Dermis lymphatic vessel endothelial cell (primary cell): Measurements from ENCODE around the gene PTGDS. TPM values are rescaled to one million over a fixed set of nuclear protein-coding genes. Genes with fewer than 3 reads are reported as not detected.

Experiments used
- total RNA-seq: library from RNA; depleted of rRNA; stranded (reverse); fragments of >200 nt; gene quantifications from 2 replicates; pipeline ENCODE4 v1.2.1, GENCODE V29; 2014

PTGDS gene
- 0.43 and 2.8 TPM in 2 replicates for total RNA-seq

DNA sequence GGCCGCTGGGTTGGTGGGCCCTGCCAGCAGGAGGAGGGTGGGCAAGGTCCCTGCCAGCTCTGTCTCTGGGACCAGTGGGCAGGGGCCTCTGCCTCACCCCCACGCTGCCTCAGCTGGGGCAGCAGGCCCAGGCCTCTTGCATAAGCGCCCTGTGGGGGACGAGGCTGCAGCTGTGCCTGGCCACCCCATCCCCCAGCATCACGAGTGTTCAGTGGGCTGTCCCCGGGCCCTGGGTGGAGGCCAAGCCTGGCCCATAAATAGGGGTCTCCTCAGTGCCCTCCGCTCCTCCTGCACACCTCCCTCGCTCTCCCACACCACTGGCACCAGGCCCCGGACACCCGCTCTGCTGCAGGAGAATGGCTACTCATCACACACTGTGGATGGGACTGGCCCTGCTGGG is at the start of gene PTGDS:
TSS of gene PTGDS (plus strand) at position 282 of the 400 bp plus-strand sequence. CDS start at position 357, 75 bp downstream.

DNA sequence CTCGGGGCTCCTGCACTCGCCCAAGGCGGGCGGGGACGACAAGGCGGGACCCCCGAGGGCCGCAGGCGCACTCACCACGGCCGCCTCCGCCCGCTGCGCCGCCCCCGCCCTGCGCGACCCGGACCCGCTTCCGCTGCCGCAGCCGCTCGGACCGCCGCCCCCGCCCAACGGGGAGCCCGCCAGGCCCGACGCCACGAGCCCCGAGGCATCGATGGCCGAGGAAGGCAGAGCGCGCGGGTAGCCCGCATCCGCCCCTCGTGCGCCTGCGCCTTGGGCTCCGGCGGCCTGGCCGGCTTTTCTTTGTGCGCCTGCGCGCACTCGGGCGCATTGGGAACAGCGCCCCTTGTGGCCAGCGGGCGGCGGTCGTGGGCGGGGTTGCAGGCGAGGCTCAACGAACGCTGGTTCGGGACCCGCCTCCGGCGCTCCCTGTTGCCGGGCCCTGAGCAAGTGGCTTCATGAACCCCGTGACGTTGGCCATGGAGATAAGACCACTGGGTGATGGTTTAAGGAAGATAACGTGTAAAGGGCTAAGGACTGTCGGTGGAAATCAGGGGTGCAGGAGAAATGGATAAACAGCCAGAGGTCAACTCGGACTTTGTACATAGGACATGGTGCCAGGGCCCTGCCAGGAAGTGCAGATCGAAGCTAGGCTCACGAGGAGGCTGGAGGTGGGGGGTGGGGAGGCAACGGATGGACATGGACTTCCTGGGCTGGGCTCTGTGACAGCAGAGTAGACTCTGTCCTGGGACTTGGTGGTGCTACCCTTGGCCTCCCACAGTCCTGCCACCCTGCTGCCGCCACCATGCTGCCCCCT is 32.6 kb upstream of the PTGDS start, which contains the start of the genes C8G and FBXW5:
TSS of gene C8G (plus strand) at position 725 of the 814 bp plus-strand sequence. CDS start at position 803, 78 bp downstream.
TSS of gene FBXW5 (minus strand) at position 220 of the 814 bp plus-strand sequence. CDS start 655 bp downstream, outside the sequence.

DNA sequence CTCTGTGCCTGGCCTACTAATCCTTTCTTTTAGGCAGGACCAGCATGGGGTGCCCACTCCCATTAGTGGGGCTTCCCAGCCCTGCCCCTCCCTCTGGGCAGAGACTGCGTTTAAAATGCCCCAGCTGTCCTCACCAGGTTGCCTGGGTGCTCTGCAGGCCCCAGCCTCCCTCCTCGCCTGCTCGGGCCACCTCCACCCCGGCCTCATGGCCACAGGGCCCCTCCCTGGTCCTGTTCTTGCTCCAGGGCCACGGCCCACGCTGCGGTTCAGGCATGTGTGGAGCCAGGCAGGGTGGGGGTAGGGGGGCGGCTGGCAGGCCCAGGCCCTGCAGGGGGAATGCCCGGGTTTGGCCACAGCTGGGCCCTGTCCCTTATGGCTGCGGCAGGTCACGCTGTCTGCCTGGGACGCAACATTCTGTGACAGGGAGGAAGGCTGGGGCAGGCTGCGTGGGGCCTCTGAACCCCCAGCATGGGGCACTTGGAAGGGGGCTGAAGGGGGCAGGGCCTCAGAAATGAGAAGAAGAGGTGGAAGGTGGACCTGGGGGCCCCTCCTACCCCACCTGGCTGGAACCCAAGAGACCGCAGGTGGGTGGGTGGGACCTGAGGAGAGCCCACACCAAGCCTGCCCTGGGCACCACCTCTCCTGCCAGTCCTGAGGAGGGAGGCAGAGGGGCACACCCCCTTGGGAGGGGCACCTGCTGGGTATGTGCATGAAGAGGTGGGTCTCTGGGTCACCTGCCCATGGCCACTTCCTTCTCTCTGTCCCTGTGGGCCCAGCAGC is 25.6 kb upstream of the PTGDS start, which contains the start of gene LCN12:
TSS of gene LCN12 (plus strand) at position 733 of the 780 bp plus-strand sequence. CDS start 55 bp downstream, outside the sequence.

DNA sequence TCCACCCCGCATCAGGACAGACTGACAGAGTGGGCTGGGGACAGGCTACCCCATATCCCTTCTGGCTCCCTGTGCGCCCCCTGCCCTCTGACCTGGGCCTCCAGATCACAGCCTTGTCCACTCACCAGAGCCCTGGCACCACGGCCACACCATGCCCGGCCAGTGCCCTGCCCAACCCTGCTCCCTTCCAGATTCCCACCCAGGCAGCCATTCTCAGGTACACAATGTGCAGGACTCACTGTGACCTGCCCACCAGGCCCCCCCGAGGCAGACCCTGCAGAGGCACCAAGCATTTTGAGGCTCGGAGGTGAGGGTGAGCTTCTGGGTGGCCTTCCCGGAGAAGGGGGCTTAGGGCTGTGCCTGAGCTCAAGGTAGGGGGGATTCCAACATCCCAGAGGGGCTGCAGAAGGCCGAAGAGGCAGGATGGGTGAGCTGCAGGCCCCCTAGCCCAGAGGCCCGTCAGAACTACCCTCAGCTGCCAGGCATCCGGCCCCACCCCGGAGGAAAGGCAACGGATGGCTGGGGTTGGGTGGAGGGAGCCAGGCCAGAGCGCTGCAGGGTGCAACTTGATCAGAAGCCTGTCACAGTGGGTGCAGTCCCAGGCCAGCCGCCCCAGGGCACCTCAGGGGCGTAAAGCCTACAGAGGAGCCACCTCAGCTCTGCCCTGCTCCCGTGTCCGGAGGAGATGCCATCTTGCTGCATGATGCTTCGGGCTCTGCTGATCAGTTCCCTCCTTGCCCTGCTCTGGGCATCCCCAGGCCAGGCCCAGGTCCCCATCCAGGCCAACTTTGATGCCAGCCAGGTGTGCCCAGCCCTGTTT is 5.1 kb downstream of the PTGDS start, which contains the start of gene LCNL1:
TSS of gene LCNL1 (plus strand) at position 762 of the 820 bp plus-strand sequence. CDS start 594 bp downstream, outside the sequence.

DNA sequence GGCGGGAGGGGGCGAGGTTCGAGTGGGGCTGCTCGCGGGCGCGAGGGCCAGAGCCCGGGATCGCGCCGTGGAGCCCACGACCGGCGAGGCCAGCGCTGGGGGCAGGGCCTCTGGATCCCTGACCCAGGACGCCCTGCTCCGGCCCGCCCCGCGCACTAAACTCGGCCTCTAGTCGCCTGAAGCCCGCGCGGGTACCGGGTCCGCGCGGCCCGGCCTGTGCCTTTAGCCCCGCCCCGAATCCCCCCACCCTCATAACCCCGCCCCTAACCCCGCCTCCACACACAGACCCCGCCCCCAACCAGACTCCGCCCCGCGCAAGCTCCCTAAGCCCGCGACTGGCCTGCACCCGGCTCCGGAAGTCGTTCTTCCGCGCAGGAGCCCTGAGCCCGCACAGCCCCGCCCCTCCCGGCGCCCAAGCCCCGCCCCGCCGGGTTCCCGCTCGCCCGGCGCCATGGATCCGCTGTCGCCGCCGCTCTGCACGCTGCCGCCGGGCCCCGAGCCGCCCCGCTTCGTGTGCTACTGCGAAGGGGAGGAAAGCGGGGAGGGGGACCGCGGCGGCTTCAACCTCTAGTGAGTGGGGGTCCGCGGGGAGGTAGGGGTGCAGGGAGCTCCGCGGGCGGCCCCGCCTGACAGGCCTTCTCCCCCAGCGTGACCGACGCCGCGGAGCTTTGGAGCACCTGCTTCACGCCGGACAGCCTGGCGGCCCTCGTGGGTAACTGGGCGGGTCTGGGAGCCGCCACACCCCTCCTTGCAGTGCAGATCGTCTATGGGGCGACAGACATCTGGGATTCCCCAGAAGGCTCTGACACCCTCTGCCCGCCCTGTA is 14.9 kb downstream of the PTGDS start, which contains the start of gene PAXX:
TSS of gene PAXX (plus strand) at position 430 of the 826 bp plus-strand sequence. CDS start at position 452, 22 bp downstream.

DNA sequence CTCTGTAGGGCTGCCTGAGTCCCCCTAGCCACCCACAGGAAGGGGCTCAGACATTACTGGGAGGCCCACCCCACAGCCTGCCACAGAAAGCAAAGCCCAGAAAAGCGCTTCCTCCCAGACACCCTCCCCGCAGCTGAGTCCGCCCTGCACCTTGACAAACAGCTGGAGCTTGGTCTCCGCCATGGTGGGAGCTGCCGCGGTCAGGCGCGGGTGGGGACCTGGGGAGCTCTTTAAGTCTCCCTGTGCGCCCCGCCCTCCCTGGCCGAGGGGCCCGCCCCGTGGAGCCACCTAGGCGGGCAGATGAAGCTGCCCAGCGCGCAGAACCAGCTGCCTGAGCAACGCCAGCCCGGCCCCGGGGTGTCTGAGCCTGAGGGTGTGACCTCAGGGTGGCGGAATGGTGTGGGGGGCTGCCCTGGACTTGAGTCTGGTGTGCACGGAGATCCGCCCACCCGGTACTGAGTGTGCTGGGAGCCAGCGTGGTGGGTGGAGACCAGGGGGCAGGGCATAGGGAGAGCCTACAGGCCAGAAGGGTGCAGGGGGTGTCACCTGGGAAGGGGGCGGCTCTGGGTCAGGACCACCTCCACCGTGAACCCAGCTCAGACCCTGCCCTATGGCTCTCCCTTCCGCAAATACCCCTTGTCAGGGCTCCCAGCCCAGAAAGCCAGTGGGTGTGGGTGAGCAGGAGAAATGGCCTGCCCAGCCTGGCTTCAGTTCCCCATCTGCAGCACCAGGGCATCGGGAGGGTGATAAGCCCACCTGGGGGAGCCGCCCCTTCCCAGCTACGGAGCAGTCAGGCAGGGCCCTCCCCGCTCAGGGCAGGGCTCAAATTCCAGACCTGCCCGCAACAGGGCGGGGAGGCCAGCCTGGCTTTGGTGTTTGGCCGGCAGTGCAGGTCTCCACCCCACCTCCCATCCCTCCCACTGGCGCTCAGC is 19.3 kb downstream of the PTGDS start, which contains the start of gene CLIC3:
TSS of gene CLIC3 (minus strand) at position 208 of the 932 bp plus-strand sequence. CDS start at position 183, 25 bp downstream.

DNA sequence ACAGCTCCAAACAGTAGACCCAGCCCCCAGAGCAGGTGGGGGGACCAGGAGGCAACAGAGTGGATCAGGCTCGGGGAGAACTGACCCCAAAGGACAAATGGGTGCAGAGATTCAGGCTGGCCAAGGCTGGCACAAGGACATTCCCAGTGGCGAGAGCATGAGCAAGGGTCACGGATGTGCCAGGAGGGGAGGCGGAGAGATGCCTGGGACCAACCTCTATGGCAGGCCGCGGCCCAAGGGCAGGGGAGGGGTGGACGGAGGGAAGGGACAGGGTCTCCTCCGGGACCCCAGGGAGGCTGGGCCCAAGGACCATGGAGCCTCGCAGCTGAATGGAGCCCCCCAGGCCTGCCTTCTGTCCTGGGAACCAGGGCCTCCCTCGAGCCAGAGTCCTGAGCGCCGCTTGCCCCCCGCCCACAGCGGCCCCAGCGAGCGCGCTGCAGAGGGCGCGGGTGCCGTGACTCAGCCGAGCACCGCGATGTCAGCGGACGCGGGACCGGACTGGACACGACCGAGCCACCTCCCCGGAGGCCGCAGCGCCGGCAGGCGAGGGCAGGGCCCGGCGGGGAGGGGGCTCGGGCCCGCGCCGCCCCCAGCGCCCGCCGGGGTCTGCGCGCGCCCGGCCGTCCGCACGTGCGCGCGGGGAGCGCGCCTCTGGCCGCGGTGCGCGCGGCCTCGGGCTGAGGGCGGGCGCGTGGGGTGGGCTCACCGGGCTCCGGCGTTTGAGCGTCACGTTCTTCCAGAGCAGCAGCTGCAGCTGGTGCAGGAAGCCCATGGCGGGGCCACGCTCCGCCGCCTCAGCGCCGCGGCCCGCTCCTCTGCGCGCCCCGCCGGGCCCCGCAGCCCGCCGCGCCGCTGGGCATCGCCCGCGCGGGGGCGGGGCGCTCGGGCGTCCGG is 50.3 kb downstream of the PTGDS start, which contains the start of gene ABCA2:
TSS of gene ABCA2 (minus strand) at position 869 of the 894 bp plus-strand sequence. CDS start at position 772, 97 bp downstream.

Other genes with a start within 250 kb of the PTGDS start
- gene LCN10, start 234.6 kb upstream of the PTGDS start, total RNA-seq, result not detected in 2 replicates
- gene LCN6, start 229.0 kb upstream of the PTGDS start, total RNA-seq, result not detected in 2 replicates
- gene LCN8, start 219.3 kb upstream of the PTGDS start, total RNA-seq, result not detected in 2 replicates
- gene LCN15, start 213.0 kb upstream of the PTGDS start, total RNA-seq, result not detected in 2 replicates
- 41.9 and 66.5 TPM in 2 replicates for gene TMEM141, start 186.2 kb upstream of the PTGDS start, total RNA-seq
- 0.52 and 0.98 TPM in 2 replicates for gene CCDC183, start 181.2 kb upstream of the PTGDS start, total RNA-seq
- 49.3 and 52.9 TPM in 2 replicates for gene RABL6, start 169.6 kb upstream of the PTGDS start, total RNA-seq
- 0.60 and 0.65 TPM in 2 replicates for gene AJM1, start 135.0 kb upstream of the PTGDS start, total RNA-seq
- 185 and 194 TPM in 2 replicates for gene PHPT1, start 128.1 kb upstream of the PTGDS start, total RNA-seq
- 0.52 and 0.65 TPM in 2 replicates for gene MAMDC4, start 125.2 kb upstream of the PTGDS start, total RNA-seq
- 286 and 317 TPM in 2 replicates for gene EDF1, start 111.2 kb upstream of the PTGDS start, total RNA-seq
- 12.7 and 18.0 TPM in 2 replicates for gene TRAF2, start 91.0 kb upstream of the PTGDS start, total RNA-seq
- gene FBXW5, start 32.8 kb upstream of the PTGDS start, total RNA-seq, result 140 and 161 TPM in 2 replicates
- gene C8G, start 32.3 kb upstream of the PTGDS start, total RNA-seq, result 0.54 and 0.77 TPM in 2 replicates
- gene LCN12, start 25.2 kb upstream of the PTGDS start, total RNA-seq, result 0.11 TPM in 1 of 2 replicates, not detected in the other
- under 0.01 TPM in 1 of 2 replicates, not detected in the other for gene LCNL1, start 5.5 kb downstream of the PTGDS start, total RNA-seq
- 8.0 and 9.2 TPM in 2 replicates for gene PAXX, start 14.9 kb downstream of the PTGDS start, total RNA-seq
- gene CLIC3, start 19.1 kb downstream of the PTGDS start, total RNA-seq, result not detected in 2 replicates
- 4.8 and 6.8 TPM in 2 replicates for gene ABCA2, start 50.7 kb downstream of the PTGDS start, total RNA-seq
- not detected in 2 replicates for gene FUT7, start 54.6 kb downstream of the PTGDS start, total RNA-seq
- gene NPDC1, start 68.7 kb downstream of the PTGDS start, total RNA-seq, result 4.8 and 8.2 TPM in 2 replicates
- gene ENTPD2, start 76.6 kb downstream of the PTGDS start, total RNA-seq, result not detected in 2 replicates
- gene SAPCD2, start 93.1 kb downstream of the PTGDS start, total RNA-seq, result 2.0 and 2.5 TPM in 2 replicates
- gene UAP1L1, start 100.0 kb downstream of the PTGDS start, total RNA-seq, result 19.7 and 21.1 TPM in 2 replicates
- gene MAN1B1, start 109.5 kb downstream of the PTGDS start, total RNA-seq, result 54.2 and 55.7 TPM in 2 replicates
- gene DPP7, start 137.2 kb downstream of the PTGDS start, total RNA-seq, result 77.3 and 94.1 TPM in 2 replicates
- under 0.01 TPM in 1 of 2 replicates, not detected in the other for gene GRIN1, start 161.7 kb downstream of the PTGDS start, total RNA-seq
- not detected in 2 replicates for gene LRRC26, start 192.5 kb downstream of the PTGDS start, total RNA-seq
- gene TMEM210, start 194.6 kb downstream of the PTGDS start, total RNA-seq, result 0.09 TPM in 1 of 2 replicates, not detected in the other
- gene ANAPC2, start 211.1 kb downstream of the PTGDS start, total RNA-seq, result 19.9 and 20.9 TPM in 2 replicates
- gene SSNA1, start 211.2 kb downstream of the PTGDS start, total RNA-seq, result 81.8 and 83.4 TPM in 2 replicates
- gene TPRN, start 223.2 kb downstream of the PTGDS start, total RNA-seq, result 2.3 and 3.4 TPM in 2 replicates
- gene TMEM203, start 228.1 kb downstream of the PTGDS start, total RNA-seq, result 21.4 and 23.5 TPM in 2 replicates
- 2.1 and 2.2 TPM in 2 replicates for gene NDOR1, start 228.2 kb downstream of the PTGDS start, total RNA-seq
- gene RNF208, start 244.7 kb downstream of the PTGDS start, total RNA-seq, result 0.09 and 0.11 TPM in 2 replicates
- 0.22 and 0.26 TPM in 2 replicates for gene CYSRT1, start 247.7 kb downstream of the PTGDS start, total RNA-seq
- gene RNF224, start 250.0 kb downstream of the PTGDS start, total RNA-seq, result not detected in 2 replicates